GM10266 (cell line): ENCODE measurements around the gene TMEM69.
"Not testable (repeated sequence)": the region's sequence is repeated elsewhere in the genome, so short reads cannot be mapped to it uniquely, and the experiment has no call there.

Experiments
- DNase-seq: peaks from one replicate; pipeline ENCODE4 v3.0.0; 2012; ENCODE audit errors: extremely low spot score
- TF ChIP-seq, protein P1 (sequence below): IDR thresholded peaks from 2 replicates; pipeline ENCODE4 v1.5.1; 2012; ENCODE audit warnings: mild to moderate bottlenecking, low read depth; ENCODE audit not compliant: control insufficient read depth, insufficient read depth; ENCODE audit errors: missing control alignments

TMEM69 gene

GRCh38 chr1:45694823-45695222 is 6.8 kb downstream of the TMEM69 start:
- no peak for DNase-seq
- TF ChIP-seq, protein P1, sequence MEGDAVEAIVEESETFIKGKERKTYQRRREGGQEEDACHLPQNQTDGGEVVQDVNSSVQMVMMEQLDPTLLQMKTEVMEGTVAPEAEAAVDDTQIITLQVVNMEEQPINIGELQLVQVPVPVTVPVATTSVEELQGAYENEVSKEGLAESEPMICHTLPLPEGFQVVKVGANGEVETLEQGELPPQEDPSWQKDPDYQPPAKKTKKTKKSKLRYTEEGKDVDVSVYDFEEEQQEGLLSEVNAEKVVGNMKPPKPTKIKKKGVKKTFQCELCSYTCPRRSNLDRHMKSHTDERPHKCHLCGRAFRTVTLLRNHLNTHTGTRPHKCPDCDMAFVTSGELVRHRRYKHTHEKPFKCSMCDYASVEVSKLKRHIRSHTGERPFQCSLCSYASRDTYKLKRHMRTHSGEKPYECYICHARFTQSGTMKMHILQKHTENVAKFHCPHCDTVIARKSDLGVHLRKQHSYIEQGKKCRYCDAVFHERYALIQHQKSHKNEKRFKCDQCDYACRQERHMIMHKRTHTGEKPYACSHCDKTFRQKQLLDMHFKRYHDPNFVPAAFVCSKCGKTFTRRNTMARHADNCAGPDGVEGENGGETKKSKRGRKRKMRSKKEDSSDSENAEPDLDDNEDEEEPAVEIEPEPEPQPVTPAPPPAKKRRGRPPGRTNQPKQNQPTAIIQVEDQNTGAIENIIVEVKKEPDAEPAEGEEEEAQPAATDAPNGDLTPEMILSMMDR, result no peak

- TF ChIP-seq, protein P1, result no peak
- no peak for DNase-seq
Observed at GRCh38 chr1:45704637-45705036, 16.7 kb downstream of the TMEM69 start.

- no peak for DNase-seq
- TF ChIP-seq, protein P1, result no peak
Observed at GRCh38 chr1:45713711-45714110, 25.7 kb downstream of the TMEM69 start.

DNA sequence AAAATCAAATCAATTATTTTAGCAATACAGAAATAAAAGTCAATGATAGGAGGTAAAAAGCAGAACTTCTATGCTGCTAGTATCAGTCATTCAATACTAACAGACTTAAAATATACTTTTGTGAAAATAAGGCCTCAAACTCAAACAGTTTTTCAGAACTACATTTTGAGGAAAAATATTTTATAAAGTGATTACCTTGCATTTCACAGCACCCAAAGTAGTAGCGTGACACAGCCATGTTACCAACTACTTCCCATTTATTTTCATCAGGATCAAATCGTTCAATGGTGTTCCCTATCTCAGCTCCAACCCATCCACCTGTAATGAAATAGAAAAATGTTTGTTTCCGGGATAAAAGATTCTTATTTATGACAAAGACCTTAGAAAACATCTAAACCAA is 28.7 kb downstream of the TMEM69 start:
- TF ChIP-seq, protein P1, result no peak
- DNase-seq, result no peak

DNA sequence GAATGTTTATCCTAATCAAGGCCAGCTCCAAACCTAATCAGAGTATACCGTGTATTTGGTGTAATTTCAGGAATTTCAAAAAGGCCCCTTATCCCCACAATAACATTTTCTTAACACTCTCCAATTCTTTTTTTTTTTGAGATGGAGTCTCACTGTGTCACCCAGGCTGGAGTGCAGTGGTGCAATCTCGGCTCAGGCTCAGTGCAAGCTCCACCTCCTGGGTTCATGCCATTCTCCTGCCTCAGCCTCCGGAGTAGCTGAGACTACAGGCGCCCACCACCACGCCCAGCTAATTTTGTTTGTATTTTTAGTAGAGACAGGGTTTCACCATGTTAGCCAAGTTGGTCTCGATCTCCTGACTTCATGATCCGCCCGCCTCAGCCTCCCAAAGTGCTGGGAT is 29.4 kb downstream of the TMEM69 start:
- not testable (repeated sequence) for DNase-seq

DNA sequence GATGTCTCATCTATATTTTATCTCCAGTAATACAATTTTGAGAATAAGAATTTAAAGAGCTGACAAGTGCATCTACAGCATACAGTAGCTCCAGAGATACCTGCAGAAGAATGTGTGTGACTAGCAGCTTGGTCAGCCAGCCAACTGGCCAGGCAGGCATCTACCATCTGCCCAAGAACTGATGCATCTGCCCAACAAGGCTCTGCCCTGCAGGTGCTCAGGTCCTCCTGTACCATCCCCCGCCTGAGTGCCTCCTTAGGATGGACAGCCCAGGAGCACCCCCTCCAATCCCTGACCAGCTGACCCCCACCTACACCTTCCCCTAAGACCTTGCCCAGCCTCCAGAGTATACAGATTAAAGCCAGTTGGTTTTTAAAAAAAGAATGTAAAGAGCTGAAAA is 30.3 kb downstream of the TMEM69 start:
- no peak for DNase-seq
- TF ChIP-seq, protein P1, result no peak

DNA sequence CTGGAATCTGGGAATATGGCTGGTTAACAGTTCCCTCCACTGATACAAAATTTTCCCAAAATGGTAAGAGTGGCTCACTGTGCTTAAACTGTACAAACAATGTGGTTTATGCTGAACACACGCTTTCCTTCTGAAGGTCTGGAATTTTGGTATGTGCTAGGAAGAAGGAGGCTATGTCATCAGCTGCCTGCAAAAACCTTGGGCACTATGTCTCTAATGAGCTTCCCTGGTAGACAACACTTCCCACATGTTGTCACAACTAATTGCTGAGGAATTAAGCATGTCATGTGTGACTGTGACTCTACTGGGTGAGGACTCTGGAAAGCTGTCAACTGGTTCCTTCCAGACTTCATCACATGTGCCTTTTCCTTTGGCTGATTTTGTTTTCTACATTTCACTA is 33.2 kb downstream of the TMEM69 start:
- no peak for DNase-seq
- TF ChIP-seq, protein P1, result no peak

- no peak for DNase-seq
- TF ChIP-seq, protein P1, result no peak
Observed at GRCh38 chr1:45722809-45723208, 34.8 kb downstream of the TMEM69 start.
